ENCODE results near the gene MAP3K6. TPM values are rescaled to one million over a fixed set of nuclear protein-coding genes. Genes with fewer than 3 reads are reported as not detected.
A peak's percentile ranks its signal among the peaks of the same experiment; 100 is the strongest.

The MAP3K6 gene
- total RNA-seq, 4 donors from 2014 or later, result 31.1 to 64.3 (median 54.3) TPM

GRCh38 chr1:27342391-27342777, 24.4 kb downstream of the MAP3K6 start:
- peaks cover 9% of the 10 kb centered on the region for H3K27me3 ChIP-seq
- no peaks in the 10 kb centered on the region for H3K4me1 ChIP-seq
- TF ChIP-seq EP300 (IDR thresholded peaks at IDR 0.05), result no peak
- TF ChIP-seq, protein P1, sequence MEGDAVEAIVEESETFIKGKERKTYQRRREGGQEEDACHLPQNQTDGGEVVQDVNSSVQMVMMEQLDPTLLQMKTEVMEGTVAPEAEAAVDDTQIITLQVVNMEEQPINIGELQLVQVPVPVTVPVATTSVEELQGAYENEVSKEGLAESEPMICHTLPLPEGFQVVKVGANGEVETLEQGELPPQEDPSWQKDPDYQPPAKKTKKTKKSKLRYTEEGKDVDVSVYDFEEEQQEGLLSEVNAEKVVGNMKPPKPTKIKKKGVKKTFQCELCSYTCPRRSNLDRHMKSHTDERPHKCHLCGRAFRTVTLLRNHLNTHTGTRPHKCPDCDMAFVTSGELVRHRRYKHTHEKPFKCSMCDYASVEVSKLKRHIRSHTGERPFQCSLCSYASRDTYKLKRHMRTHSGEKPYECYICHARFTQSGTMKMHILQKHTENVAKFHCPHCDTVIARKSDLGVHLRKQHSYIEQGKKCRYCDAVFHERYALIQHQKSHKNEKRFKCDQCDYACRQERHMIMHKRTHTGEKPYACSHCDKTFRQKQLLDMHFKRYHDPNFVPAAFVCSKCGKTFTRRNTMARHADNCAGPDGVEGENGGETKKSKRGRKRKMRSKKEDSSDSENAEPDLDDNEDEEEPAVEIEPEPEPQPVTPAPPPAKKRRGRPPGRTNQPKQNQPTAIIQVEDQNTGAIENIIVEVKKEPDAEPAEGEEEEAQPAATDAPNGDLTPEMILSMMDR (IDR thresholded peaks at IDR 0.05), result no peak
- TF ChIP-seq POLR2AphosphoS5 (IDR thresholded peaks at IDR 0.05), result no peak
- TF ChIP-seq POLR2A (IDR thresholded peaks at IDR 0.05), result no peak
- H3K36me3 ChIP-seq, result peaks cover 0 to 15% of the 10 kb centered on the region in 2 donors
- no peaks in the 10 kb centered on the region for H3K9me3 ChIP-seq
- 45% methylated on average over 4 of the region's 8 CpGs; no CpG with 5 or more reads in 1 of the 2 donors for WGBS, 2 donors (ENCODE audit: low coverage in 1 of 2)
- no peak for ATAC-seq
- peak overlapping the region in 1 of 2 donors; percentile 19 for H3K4me3 ChIP-seq
- no peak overlapping the region for H3K27ac ChIP-seq

DNA sequence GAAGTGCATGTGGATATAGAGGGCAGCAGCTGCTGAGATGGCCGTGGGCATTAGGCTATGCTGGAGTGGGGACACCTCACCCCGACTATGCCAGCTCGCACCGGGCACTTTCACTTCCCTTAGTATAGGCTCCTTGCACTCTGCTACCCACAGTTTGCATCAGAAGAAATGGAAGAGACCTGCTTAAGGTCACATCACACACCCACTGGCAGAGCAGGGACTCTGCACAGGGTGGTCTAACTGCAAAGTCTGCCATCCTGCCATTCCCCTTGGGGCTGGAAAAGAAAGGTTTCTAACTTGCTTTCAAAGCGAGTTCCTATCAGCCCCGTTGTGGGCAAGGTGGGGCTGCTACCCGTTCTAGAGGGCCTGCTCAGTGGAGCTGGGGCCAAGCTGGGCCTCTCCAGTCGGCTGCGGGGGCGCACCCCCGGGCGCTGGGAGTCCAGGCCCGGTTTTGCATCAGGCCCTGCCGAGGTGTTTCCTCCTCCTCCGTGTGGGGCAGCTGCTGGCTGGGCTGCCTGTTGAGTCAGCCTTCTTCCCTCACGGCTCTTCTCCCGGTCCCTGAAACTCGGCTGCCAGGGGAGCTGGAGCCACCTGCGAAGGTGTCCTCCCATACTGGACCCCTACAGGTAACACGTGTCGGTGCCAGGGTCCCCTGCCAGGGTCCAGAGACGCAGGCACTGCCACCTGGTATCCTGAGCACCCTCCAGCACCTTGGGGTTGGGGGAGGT, 25.1 kb downstream of the MAP3K6 start, which contains the start of gene SYTL1:
Gene SYTL1, plus strand, starts transcription at position 498 of the 728 bp plus-strand sequence. CDS start 3,313 bp downstream, outside the sequence.
- 77% methylated on average over 4 of the region's 22 CpGs; no CpG with 5 or more reads in 1 of the 2 donors for WGBS, 2 donors (ENCODE audit: low coverage in 1 of 2)
- H3K27ac ChIP-seq, result no peak within 1 kb of the TSS
- ATAC-seq, result no peak

GRCh38 chr1:27339213-27339612, 27.5 kb downstream of the MAP3K6 start:
- Histone ChIP-seq H3K9me3 (no peaks in the 10 kb centered on the region), H3K4me3 (no peak overlapping the region), H3K27ac (no peak overlapping the region), H3K4me1 (no peaks in the 10 kb centered on the region), H3K36me3 (peaks cover 0 to 46% of the 10 kb centered on the region in 2 donors), H3K27me3 (no peaks in the 10 kb centered on the region)
- no peak for ATAC-seq
- TF ChIP-seq, protein P1 (IDR thresholded peaks at IDR 0.05), result no peak
- TF ChIP-seq POLR2AphosphoS5 (IDR thresholded peaks at IDR 0.05), result no peak
- TF ChIP-seq POLR2A (IDR thresholded peaks at IDR 0.05), result no peak
- no peak for TF ChIP-seq EP300 (IDR thresholded peaks at IDR 0.05)
- 63% methylated on average over 3 to 5 of the region's 5 CpGs for WGBS, 2 donors (ENCODE audit: low coverage in 1 of 2)

More for the DNA sequence above, 25.1 kb downstream of the MAP3K6 start, which contains the start of gene SYTL1:
- TF ChIP-seq EP300 (IDR thresholded peaks at IDR 0.05) (no peak), POLR2AphosphoS5 (IDR thresholded peaks at IDR 0.05) (no peak), POLR2A (IDR thresholded peaks at IDR 0.05) (no peak)
- TF ChIP-seq, protein P1 (IDR thresholded peaks at IDR 0.05), result no peak
- peaks cover 2% of the 10 kb centered on the region for H3K27me3 ChIP-seq
- no peaks in the 10 kb centered on the region for H3K9me3 ChIP-seq
- peak within 1 kb of the TSS in 1 of 2 donors; percentile 19 for H3K4me3 ChIP-seq
- H3K4me1 ChIP-seq, result no peaks in the 10 kb centered on the region
- H3K36me3 ChIP-seq, result peaks cover 0 to 22% of the 10 kb centered on the region in 2 donors

GRCh38 chr1:27338751-27339150, 28.0 kb downstream of the MAP3K6 start:
- H3K27me3 ChIP-seq, result no peaks in the 10 kb centered on the region
- WGBS, 2 donors (ENCODE audit: low coverage in 1 of 2), result 80 to 83% methylated on average over 1 to 5 of the region's 6 CpGs
- no peak overlapping the region for H3K4me3 ChIP-seq
- H3K4me1 ChIP-seq, result no peaks in the 10 kb centered on the region
- no peak overlapping the region for H3K27ac ChIP-seq
- TF ChIP-seq POLR2A (IDR thresholded peaks at IDR 0.05) (no peak), POLR2AphosphoS5 (IDR thresholded peaks at IDR 0.05) (no peak), EP300 (IDR thresholded peaks at IDR 0.05) (no peak)
- TF ChIP-seq, protein P1 (IDR thresholded peaks at IDR 0.05), result no peak
- H3K36me3 ChIP-seq, result peaks cover 0 to 51% of the 10 kb centered on the region in 2 donors
- H3K9me3 ChIP-seq, result no peaks in the 10 kb centered on the region
- ATAC-seq, result no peak

DNA sequence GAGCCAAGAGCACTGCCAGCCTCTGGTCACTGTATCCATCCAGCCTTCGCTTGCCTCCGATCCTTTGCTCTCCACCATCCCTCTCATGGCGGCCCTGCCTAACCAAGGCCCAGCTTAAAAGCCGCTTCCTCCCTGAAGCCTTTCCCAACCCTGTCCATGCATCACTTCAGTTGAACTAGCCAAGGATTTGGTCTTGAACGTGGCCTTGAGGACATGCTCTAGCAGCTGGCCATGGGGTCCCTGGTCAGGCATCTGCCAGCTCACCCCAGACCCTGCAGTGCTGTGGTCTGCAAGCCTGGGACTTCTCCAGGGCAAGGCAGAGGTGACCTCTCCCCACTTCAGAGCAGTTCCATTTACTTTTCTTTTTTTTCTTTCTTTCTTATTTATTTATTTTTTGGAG, 30.0 kb downstream of the MAP3K6 start:
- peaks cover 0 to 71% of the 10 kb centered on the region in 2 donors for H3K36me3 ChIP-seq
- ATAC-seq, result no peak
- 95 to 97% methylated on average over 4 to 5 of the region's 5 CpGs for WGBS, 2 donors (ENCODE audit: low coverage in 1 of 2)

More for the DNA sequence above, 30.0 kb downstream of the MAP3K6 start:
- TF ChIP-seq, protein P1 (IDR thresholded peaks at IDR 0.05), result no peak
- no peak for TF ChIP-seq POLR2A (IDR thresholded peaks at IDR 0.05)
- TF ChIP-seq POLR2AphosphoS5 (IDR thresholded peaks at IDR 0.05), result no peak
- TF ChIP-seq EP300 (IDR thresholded peaks at IDR 0.05), result no peak
- Histone ChIP-seq H3K4me3 (no peak overlapping the region), H3K27me3 (no peaks in the 10 kb centered on the region), H3K9me3 (no peaks in the 10 kb centered on the region), H3K4me1 (peaks cover 0 to 9% (median 0%) of the 10 kb centered on the region in 3 donors), H3K27ac (no peak overlapping the region)
